GM12864 (cell line): ENCODE results near the gene ZC3H12C.

ENCODE experiments used
- DNase-seq: peaks from one replicate; pipeline ENCODE4 v3.0.0-alpha.2; 2011; ENCODE audit warnings: low read depth
- H3K4me3 ChIP-seq: 2 replicates; pipeline ENCODE4 v1.5.1; 2011; ENCODE audit warnings: mild to moderate bottlenecking, low read depth, low read length, control low read depth
- TF ChIP-seq, protein P1 (sequence below): IDR thresholded peaks from 2 replicates; pipeline ENCODE4 v1.5.1; 2011; ENCODE audit warnings: low read depth, mild to moderate bottlenecking, moderate library complexity, low read length, control low read depth, inconsistent platforms; ENCODE audit errors: missing control alignments

ZC3H12C gene

GRCh38 chr11:110126936-110127335 lies 33.7 kb downstream of the ZC3H12C start:
- DNase-seq = no peak
- TF ChIP-seq, protein P1, sequence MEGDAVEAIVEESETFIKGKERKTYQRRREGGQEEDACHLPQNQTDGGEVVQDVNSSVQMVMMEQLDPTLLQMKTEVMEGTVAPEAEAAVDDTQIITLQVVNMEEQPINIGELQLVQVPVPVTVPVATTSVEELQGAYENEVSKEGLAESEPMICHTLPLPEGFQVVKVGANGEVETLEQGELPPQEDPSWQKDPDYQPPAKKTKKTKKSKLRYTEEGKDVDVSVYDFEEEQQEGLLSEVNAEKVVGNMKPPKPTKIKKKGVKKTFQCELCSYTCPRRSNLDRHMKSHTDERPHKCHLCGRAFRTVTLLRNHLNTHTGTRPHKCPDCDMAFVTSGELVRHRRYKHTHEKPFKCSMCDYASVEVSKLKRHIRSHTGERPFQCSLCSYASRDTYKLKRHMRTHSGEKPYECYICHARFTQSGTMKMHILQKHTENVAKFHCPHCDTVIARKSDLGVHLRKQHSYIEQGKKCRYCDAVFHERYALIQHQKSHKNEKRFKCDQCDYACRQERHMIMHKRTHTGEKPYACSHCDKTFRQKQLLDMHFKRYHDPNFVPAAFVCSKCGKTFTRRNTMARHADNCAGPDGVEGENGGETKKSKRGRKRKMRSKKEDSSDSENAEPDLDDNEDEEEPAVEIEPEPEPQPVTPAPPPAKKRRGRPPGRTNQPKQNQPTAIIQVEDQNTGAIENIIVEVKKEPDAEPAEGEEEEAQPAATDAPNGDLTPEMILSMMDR = no peak
- H3K4me3 ChIP-seq = no peak overlapping the region

- TF ChIP-seq, protein P1 = no peak
- no peak overlapping the region for H3K4me3 ChIP-seq
- DNase-seq = no peak
Measured at GRCh38 chr11:110128161-110128560, 35.0 kb downstream of the ZC3H12C start.

GRCh38 chr11:110130642-110131238 lies 37.5 kb downstream of the ZC3H12C start:
- no peak for DNase-seq
- no peak overlapping the region for H3K4me3 ChIP-seq
- TF ChIP-seq, protein P1 = no peak

- DNase-seq = no peak
- TF ChIP-seq, protein P1 = no peak
- H3K4me3 ChIP-seq = no peak overlapping the region
Measured at GRCh38 chr11:110131386-110132123, 38.4 kb downstream of the ZC3H12C start.

- no peak for DNase-seq
- TF ChIP-seq, protein P1 = no peak
- no peak overlapping the region for H3K4me3 ChIP-seq
Measured at GRCh38 chr11:110133160-110133559, 40.0 kb downstream of the ZC3H12C start.

DNA sequence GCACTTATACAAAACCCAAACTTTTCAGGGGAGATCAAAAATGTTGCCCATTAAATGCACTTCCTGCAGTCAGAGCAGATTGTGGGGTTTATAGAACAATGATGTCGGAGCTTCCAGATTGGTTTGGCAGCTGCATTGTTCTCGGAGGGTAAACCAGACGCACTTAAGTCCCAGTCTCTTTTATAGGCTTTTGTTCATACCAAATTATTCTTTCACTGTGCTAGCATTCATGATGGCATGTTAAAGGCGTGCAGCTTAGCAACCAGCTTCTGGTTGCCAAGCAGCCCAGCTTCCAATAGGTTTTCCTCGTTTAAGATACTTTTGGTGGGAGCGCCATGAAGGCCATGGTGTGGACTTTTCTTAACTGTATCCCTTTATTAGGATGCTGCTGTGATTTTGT lies 40.9 kb downstream of the ZC3H12C start:
- no peak for DNase-seq
- TF ChIP-seq, protein P1 = no peak
- H3K4me3 ChIP-seq = no peak overlapping the region

DNA sequence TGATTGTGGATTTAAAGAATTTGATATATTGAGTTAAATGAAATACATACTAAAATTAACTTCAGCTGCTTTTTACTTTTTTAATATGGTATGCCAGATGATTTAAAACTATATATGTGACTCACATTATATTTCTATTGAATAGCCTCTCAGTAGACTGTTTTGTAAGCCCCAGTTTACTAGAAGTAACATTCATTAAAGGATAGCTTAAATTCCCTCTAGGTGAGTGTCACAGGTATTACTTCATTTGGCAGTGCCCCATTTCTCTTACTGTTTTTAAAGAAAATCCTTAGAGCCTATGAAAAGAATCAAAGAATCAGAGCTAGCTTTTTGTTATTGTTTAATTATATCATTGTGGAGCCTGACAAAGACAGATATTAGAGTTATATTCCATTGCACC lies 48.6 kb downstream of the ZC3H12C start:
- no peak for DNase-seq
- TF ChIP-seq, protein P1 = no peak
- H3K4me3 ChIP-seq = no peak overlapping the region
